NCI-H146 (cell line): ENCODE results near the gene FBXO17.
"Not testable (repeated sequence)": the region's sequence is repeated elsewhere in the genome, so short reads cannot be mapped to it uniquely, and the experiment has no call there.

Source experiments
- DNase-seq: peaks from one replicate; lab custom pipeline; 2025; lab: John Stamatoyannopoulos, UW

FBXO17 gene

DNA sequence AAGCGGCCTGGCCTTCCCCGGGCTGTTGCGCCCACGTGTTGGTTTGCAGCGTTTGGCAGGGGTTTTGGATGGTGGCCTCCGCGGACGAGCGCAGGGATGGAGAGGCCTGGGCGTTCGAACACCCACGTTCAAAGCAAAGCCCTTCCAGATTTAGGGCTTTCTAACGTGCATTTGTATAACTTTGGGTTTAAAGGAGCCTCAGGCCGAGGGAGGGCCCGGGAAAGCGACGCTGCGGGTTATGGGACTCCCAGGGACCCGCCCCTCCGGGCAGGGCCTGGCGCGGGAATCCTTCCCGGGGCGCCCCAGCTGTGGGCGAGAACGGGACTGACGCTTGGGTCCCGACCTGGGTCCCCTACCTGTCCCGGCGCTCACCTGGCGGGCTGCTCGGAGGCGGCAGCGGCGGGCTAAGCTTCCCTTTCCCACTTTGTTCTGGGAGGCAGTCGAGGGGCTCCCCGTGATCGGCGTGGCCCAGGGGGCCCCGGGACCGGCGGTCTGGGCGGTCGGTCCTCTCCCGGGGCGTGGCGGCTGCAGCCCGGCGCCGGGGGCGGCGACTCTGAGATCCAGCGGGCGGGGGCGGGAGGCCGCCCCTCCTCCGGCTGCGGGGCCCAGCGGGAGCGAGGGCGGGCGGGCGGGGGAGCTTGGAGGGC, at the start of gene FBXO17:
TSS of gene FBXO17 (minus strand) at position 529 of the 647 bp plus-strand sequence. CDS start 25,423 bp downstream, outside the sequence.
- DNase-seq = peak; percentile 43

- DNase-seq = no peak
Observed at GRCh38 chr19:39024875-39025641, 49.5 kb upstream of the FBXO17 start.

DNA sequence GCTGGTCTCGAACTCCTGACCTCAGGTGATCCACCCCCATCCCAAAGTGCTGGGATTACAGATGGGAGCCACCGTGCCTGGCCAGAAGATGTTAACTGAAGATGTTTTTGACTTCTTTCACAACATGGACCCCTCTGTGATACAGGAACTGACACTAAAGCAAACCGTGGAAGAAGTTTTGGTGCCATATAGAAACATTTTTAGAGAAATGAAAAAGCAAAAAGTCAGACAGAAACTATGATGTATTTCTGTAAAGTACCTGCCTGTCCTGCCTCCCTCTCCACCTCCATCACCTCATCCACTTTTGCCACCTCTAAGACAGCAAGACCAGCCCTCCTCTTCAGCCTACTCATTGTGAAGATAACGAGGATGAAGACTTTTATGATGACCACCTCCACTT, 45.5 kb upstream of the FBXO17 start:
- no peak for DNase-seq

DNA sequence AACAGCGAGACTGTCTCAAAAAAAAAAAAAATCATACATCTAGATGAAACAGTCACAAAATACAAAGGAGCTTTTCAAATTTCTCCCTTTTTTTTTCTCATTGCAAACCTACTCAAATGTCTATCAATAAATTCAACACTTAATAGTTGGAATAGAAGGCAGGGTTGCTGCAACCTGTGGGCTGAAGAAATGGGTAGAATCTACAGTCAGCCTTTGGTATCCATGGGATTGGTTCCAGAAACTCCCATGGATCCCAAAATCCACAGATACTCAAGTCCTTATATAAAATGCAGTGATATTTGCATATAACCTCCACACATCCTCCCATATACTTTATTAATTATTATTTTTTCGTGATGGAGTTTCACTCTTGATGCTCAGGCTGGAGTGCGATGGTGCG, 42.1 kb upstream of the FBXO17 start:
- DNase-seq = no peak

DNA sequence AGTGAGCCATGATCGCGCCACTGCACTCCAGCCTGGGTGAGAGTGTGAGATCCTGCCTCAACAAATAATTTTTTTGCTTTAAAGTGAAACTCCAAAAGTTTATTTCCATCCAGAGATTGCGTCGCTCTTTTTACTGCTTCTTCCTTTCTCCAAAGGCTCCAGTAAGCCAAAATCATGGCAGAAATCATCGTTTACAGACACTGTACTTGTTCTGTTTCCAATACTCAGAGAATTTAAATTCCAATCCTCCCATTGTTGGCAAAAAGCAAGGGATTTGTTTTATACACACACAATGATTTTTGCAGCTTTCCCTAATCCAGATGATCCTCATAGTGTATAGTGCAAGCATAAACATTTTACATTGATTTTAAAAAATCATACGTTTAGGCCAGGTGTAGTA, 41.5 kb upstream of the FBXO17 start:
- DNase-seq = no peak

DNA sequence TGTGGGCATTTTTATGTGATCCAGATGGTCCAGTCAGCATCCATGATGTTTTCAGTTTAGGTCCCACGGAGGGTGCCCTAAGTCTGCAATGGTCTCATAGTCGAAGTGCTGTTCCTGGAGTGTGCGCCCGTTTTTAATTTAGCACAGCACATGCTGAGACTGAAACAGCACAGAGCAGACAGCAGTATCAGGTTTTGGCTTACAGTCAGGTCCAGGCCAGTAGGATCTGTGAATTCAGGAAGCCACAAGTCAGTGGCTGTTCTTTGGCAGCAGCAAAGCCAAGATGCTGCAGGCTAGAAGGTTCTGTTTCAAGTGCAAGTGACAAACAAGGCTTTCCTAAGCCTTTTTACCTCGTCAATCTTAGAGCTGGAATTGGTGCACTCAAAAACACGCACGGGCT, 38.5 kb upstream of the FBXO17 start:
- DNase-seq = no peak

- no peak for DNase-seq
Observed at GRCh38 chr19:39009001-39009400, 33.5 kb upstream of the FBXO17 start.

DNA sequence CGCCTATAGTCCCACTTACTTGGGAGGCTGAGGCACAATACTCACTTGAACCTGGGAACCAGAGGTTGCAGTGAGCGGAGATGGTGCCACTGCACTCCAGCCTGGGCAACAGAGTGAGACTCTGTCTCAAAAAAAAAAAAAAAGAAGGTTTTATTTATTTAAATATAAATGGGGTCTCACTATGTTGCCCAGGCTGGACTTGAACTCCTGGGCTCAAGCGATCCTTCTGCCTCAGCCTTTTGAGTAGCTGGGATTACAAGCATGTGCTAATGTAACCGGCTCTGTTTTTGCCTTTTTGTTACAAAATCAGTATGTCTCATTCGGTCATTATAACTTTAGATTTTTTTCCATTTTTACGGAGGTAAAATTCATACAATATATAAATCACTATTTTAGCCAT, 32.6 kb upstream of the FBXO17 start:
- no peak for DNase-seq

DNA sequence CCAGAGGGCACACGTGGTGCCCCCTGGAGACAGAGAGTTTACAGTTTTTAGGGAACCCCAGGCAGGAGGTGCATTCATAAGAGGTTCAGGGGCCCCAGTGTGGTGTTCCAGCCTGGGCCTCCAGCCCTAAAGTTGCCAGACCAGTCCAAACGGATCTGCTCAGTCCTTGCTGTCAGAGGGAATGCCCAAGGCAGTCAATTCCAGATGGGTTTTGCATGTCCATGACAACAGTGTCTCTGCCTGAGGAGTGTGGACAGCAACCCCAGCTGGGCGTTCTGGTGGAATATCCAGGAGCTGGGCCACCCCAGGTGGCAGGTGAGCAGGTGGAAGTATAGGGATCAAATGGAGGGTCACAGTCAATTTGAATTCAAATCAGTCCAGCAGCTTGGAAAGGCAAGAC, 31.6 kb upstream of the FBXO17 start:
- DNase-seq = peak; percentile 78

DNA sequence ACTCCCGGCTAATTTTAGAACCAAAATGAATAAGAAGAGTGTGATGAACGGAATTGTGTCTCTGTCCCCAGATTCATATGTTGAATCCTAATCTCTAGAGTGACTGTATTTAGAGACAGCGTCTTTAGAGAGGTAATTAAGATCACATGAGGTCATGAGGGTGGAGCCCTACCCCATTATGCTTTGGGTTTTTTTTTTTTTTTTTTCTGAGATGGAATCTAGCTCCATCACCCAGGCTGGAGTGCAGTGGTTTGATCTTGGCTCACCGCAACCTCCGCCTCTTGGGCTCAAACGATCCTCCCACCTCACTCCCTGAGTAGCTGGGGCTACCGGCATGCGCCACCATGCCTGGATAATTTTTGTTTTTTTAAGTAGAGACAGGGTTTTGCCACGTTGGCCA, 28.9 kb upstream of the FBXO17 start:
- no peak for DNase-seq

DNA sequence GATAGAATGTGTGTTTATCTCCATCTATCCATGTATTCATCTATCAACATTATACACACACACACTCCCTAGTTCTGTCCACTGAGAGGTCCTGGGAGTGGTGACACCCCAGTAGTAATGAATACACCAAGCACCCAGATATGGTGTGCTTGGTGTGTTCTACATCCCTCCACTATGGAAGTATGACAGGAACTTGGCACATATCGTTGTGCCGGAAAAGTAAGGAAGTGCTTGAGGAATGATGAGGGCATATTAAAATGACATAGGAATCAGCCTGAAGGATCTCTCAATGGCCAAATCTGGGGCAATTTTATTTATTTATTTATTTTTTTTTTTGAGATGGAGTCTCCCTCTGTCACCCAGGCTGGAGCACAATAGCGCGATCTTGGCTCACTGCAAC, 28.3 kb upstream of the FBXO17 start:
- DNase-seq = no peak

GRCh38 chr19:39003188-39003587, 27.6 kb upstream of the FBXO17 start:
- no peak for DNase-seq

DNA sequence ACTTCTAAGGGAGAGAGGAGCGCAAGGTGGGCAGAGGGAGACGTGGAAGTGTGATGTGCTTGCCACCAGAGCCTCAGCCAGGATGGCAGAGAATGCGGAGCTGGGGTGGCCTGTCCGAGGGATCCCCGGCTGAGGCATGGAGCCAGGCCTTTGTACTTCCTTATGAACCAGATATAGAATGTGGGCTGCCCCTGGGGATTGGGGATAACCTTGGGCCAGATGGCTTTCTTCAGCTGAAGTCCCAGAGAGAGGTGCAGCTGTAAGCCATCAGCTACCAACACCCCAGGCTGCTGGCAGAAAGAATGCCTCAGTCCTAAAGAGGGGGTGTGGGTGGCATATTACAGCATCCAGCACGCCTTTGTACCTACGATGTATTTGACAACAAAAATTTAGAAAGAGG, 25.5 kb upstream of the FBXO17 start:
- DNase-seq = no peak

DNA sequence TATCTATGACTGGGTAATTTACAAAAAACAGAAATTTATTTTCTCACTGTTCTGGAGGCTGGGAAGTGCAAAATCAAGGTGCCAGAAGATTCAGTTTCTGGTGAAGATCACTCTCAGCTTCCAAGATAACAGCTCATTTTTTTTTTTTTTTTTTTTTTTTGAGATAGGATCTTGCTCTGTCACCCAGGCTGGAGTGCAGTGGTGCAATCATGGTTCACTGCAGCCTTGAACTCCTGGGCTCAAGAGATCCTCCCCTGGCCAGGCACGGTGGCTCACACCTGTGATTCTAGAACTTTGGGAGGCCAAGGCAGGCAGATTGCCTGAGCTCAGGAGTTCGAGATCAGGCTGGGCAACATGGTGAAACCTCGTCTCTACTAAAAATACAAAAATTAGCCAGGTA, 22.0 kb upstream of the FBXO17 start:
- not testable (repeated sequence) for DNase-seq

- DNase-seq = no peak
Observed at GRCh38 chr19:38993271-38993670, 17.7 kb upstream of the FBXO17 start.

DNA sequence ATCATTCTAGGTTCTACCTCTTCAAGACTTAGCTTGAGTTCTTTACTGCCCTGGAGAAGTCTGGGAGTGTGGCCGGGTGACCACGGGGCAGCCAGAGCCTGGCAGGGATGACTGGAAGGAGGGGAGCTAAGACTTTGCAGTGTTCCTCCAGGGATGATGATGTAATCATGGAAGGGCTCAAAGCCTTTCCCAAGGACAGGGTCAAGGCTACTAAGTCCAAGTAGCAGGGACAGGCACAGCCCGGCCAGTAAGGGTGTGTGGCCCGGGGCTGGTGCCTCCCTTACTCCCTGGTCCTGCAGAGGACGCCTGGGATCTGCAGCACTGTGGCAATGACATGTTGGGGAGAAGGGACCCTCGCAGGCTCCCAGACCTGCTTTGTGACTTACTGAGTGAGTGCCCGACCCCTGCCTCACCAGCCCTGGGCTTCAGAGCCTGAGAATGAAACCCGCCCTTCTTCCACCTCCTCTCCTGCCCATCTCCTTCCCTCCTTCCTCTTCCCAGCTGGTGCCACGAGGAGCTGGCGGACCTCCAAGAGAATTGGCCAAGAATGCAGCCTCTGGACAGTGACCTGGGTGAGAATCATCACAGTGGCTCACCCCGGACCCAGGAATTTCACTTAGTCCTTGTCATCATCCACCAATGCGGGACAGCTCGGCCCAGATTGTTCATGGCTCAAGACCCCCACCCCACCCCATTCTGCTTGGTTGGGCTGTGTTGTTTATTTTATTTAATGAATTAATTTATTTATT, 15.6 kb upstream of the FBXO17 start:
- DNase-seq = no peak

GRCh38 chr19:38989614-38990013, 14.1 kb upstream of the FBXO17 start:
- not testable (repeated sequence) for DNase-seq

DNA sequence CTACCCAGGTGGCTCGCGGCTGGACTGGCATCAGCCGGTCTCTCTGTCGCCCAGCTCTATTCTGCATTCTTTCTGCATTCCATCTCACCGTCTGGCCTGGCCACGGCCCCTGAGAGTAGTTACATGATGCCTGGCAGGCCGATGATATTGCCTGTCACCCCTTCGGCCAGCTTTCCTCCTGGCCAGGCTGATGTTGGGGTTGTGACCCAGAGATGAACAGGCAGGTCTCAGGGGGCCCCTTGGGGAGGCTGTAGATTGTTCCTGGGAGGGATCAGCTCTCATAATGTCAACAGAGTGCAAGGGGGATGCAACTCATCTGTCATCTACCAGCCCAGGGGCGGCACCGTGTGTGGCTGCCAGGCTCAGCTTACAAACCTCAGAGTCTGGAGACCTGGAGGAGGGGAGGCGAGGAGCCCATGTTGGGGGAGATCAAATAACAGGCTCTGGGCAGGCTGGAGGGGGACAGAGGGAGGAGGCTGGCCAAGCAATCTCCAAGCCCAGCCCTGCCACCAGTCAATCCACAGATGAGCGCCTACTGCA, 13.6 kb upstream of the FBXO17 start:
- peak; percentile 27 for DNase-seq

DNA sequence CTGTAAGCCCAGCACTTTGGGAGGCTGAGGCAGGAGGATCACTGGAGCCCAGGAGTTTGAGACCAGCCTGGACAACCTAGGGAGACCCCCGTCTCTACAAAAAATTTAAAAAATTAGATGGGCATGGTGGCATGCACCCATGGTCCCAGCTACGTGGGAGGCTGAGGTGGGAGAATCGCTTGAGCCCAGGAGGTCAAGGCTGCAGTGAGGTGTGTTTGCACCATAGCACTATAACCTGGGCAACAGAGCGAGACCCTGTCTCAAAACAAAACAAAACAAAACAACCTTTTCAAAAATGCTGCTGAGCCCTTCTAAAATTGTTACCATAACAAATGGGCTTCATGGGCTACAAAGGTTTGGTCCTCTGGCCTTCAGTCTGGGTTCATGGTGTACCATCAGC, 13.1 kb upstream of the FBXO17 start:
- not testable (repeated sequence) for DNase-seq

GRCh38 chr19:38987745-38988144, 12.2 kb upstream of the FBXO17 start:
- DNase-seq = not testable (repeated sequence)

DNA sequence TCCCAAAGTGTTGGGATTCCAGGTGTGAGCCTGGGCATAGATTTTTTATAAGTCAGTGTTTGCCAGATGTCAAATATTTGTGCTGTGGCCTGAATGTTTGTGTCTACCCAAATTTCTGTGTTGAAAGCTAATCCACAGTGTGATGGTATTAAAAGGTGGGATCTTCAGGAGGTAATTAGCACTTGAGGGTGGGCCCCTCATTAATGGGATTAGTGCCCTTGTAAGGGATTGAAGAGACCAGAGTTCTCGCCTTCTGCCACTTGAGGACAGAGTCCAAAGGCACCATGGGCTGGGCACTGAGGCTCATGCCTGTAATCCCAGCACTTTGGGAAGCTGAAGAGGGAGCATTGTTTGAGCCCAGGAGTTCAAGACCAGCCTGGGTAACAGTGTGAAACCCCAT, 9.7 kb upstream of the FBXO17 start:
- DNase-seq = no peak

DNA sequence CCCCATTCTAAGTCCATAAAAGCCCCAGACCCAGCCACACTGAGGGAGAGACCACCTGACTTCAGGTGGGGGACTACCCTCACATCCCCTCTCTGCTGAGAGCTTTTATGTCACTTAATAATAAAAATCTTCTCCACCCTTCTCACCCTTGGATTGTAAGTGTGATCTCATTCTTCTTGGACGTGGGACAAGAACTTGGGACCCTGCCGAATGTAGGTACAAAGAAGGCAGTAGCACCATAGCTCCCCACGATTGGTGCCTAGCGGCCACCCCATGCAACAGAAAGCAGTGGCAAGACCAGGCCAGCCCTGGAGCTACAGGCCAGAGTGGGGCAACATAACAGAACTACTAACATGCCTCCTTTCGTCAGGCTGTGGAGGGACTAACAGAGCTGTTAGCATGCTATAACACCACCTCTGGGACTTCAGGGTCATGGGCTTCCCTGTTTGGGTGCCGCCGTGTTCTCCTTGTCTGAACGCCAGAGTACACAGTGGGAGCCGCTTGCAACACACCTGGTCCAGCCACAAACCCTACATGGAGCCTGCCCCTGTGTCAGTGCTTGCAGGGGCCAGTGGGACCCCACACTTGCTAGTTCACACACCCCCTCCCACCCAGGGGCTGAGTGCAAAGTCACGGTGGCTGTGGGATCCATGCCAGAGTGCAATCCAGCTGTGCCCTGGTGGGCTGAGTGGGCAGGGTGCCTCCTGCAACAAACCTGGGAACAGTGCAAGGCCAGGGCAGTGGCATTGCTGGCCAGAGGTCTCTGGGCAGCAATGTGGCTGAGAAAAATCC, 5.2 kb upstream of the FBXO17 start:
- no peak for DNase-seq
